Neural progenitor cell (in vitro differentiated cells): ENCODE results near the gene CDC42BPA. TPM values are rescaled to one million over a fixed set of nuclear protein-coding genes. Genes with fewer than 3 reads are reported as not detected.

ENCODE experiments used
- DNase-seq: peaks from one replicate; pipeline ENCODE4 v3.0.0-alpha.2; 2016; ENCODE audit warnings: low spot score
- H2AFZ ChIP-seq: fragments of 200-600 bp; sonication (generic); replicated peaks from 2 replicates; pipeline ENCODE4 v1.6.1; 2016; ENCODE audit warnings: antibody characterized with exemption
- H3F3A ChIP-seq: fragments of 200-600 bp; sonication (generic); 2 replicates; pipeline ENCODE4 v1.6.1; 2016; ENCODE audit warnings: antibody characterized with exemption, low read depth
- H3K27ac ChIP-seq: fragments of 200-600 bp; sonication (generic); 2 replicates; pipeline ENCODE4 v1.5.1; 2016; ENCODE audit warnings: mild to moderate bottlenecking
- H3K27me3 ChIP-seq: fragments of 200-600 bp; sonication (generic); 2 replicates; pipeline ENCODE4 v1.6.1; 2016; ENCODE audit warnings: mild to moderate bottlenecking, moderate library complexity
- H3K36me3 ChIP-seq: fragments of 200-600 bp; sonication (generic); 2 replicates; pipeline ENCODE4 v1.5.1; 2016
- H3K4me1 ChIP-seq: fragments of 200-600 bp; sonication (generic); 2 replicates; pipeline ENCODE4 v1.6.1; 2016; ENCODE audit warnings: mixed run types
- H3K4me2 ChIP-seq: fragments of 200-600 bp; sonication (generic); 2 replicates; pipeline ENCODE4 v1.6.1; 2016
- H3K4me3 ChIP-seq: fragments of 200-600 bp; sonication (generic); 2 replicates; pipeline ENCODE4 v1.5.1; 2016
- H3K79me2 ChIP-seq: fragments of 200-600 bp; sonication (generic); 2 replicates; pipeline ENCODE4 v1.6.1; 2016; ENCODE audit warnings: low read depth
- H3K9ac ChIP-seq: fragments of 200-600 bp; sonication (generic); 2 replicates; pipeline ENCODE4 v1.6.1; 2016
- H3K9me3 ChIP-seq: fragments of 200-600 bp; sonication (generic); 2 replicates; pipeline ENCODE4 v1.5.1; 2016; ENCODE audit warnings: low read depth
- H4K20me1 ChIP-seq: fragments of 200-600 bp; sonication (generic); 2 replicates; pipeline ENCODE4 v1.6.1; 2016; ENCODE audit warnings: low read depth
- H3K27ac Mint-ChIP-seq: 3 replicates; pipeline ENCODE4 v1.8.0; 2021; ENCODE audit warnings: mixed read lengths
- H3K27me3 Mint-ChIP-seq: 2 replicates; pipeline ENCODE4 v1.8.0; 2022; ENCODE audit warnings: low read depth, mild to moderate bottlenecking, inconsistent platforms, moderate library complexity, mixed read lengths; ENCODE audit not compliant: insufficient read depth
- H3K36me3 Mint-ChIP-seq: 3 replicates; pipeline ENCODE4 v1.8.0; 2021; ENCODE audit warnings: mixed read lengths
- H3K4me1 Mint-ChIP-seq: 3 replicates; pipeline ENCODE4 v1.8.0; 2021; ENCODE audit warnings: mixed read lengths
- H3K4me3 Mint-ChIP-seq: 3 replicates; pipeline ENCODE4 v1.8.0; 2021; ENCODE audit warnings: mild to moderate bottlenecking, moderate library complexity, mixed read lengths
- H3K9me3 Mint-ChIP-seq: 3 replicates; pipeline ENCODE4 v1.8.0; 2020; ENCODE audit warnings: mixed read lengths
- EZH2 ChIP-seq: fragments of 200-600 bp; sonication (generic); IDR thresholded peaks from 2 replicates; pipeline ENCODE4 v1.6.1; 2017; ENCODE audit warnings: antibody characterized with exemption, mild to moderate bottlenecking, moderate library complexity
- EZH2phosphoT487 ChIP-seq: fragments of 200-600 bp; sonication (generic); IDR thresholded peaks from 2 replicates; pipeline ENCODE4 v1.6.1; 2017; ENCODE audit warnings: antibody characterized with exemption
- total RNA-seq: library from RNA; depleted of rRNA; stranded (reverse); fragments of >200 nt; gene quantifications from 2 replicates; pipeline ENCODE4 v1.2.3, GENCODE V29; 2015; ENCODE audit warnings: low replicate concordance
- TF ChIP-seq, protein P1 (sequence below): fragments of 200-600 bp; sonication (generic); IDR thresholded peaks from 2 replicates; pipeline ENCODE4 v1.5.1; 2017; ENCODE audit warnings: antibody characterized with exemption, mild to moderate bottlenecking

Gene CDC42BPA
- total RNA-seq, 1 donor from 2014 or later, result 54.7 TPM

DNA sequence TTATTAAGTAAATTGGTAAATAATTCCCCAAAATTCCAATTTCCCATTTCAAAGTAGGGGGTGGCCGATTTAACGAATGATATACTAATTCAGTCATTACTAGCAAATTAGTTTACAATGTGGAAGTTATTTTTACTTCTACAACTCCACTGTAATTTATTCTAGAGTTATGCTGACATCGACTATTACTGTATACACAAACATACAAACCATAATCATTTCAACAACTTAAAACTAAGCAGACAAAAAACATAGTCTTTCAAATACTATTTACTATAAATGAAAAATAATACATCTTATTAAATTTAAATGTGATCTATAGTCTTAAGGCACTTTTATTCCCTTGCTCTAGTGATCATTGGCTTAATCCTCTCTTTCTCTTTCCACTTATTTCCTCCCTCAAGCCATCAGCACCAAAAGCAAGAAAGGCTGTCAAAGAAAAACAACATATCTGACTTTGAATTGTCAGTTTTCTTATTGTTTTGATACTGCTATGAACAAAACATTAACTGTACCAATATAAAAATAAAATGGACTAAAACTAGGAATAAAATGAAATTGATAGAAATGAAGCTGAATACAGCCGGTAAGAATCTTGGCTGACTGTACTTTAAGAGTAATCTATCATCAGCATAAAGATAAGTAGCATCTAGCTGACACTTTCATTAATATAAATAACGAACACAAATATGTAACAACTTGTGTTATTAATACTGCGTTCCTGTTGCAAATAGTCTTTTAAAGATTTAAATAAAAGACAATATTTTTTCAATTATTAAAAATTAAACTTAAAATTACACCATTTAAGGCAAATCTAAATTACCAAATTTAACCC is 4.1 kb downstream of the CDC42BPA start:
- TF ChIP-seq EZH2phosphoT487 (no peak), EZH2 (no peak)
- TF ChIP-seq, protein P1, sequence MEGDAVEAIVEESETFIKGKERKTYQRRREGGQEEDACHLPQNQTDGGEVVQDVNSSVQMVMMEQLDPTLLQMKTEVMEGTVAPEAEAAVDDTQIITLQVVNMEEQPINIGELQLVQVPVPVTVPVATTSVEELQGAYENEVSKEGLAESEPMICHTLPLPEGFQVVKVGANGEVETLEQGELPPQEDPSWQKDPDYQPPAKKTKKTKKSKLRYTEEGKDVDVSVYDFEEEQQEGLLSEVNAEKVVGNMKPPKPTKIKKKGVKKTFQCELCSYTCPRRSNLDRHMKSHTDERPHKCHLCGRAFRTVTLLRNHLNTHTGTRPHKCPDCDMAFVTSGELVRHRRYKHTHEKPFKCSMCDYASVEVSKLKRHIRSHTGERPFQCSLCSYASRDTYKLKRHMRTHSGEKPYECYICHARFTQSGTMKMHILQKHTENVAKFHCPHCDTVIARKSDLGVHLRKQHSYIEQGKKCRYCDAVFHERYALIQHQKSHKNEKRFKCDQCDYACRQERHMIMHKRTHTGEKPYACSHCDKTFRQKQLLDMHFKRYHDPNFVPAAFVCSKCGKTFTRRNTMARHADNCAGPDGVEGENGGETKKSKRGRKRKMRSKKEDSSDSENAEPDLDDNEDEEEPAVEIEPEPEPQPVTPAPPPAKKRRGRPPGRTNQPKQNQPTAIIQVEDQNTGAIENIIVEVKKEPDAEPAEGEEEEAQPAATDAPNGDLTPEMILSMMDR, result no peak
- H3K9me3 ChIP-seq, result no peaks in the 10 kb centered on the region
- no peaks in the 10 kb centered on the region for H3K27me3 ChIP-seq
- peaks cover 17% of the 10 kb centered on the region for H3F3A ChIP-seq
- H3K4me3 ChIP-seq, result peak overlapping the region; percentile 89
- peaks cover 2% of the 10 kb centered on the region for H3K27me3 Mint-ChIP-seq
- H3K4me2 ChIP-seq, result peak overlapping the region; percentile 90
- H3K9ac ChIP-seq, result no peak overlapping the region
- peaks cover 11% of the 10 kb centered on the region for H3K36me3 Mint-ChIP-seq
- H3K4me1 ChIP-seq, result peaks cover 19% of the 10 kb centered on the region
- peak overlapping the region; percentile 97 for H3K4me3 Mint-ChIP-seq
- DNase-seq, result no peak
- H3K9me3 Mint-ChIP-seq, result peaks cover 3% of the 10 kb centered on the region
- H3K36me3 ChIP-seq, result no peaks in the 10 kb centered on the region
- peaks cover 53% of the 10 kb centered on the region for H4K20me1 ChIP-seq
- H3K27ac ChIP-seq, result no peak overlapping the region
- H3K79me2 ChIP-seq, result peaks cover 83% of the 10 kb centered on the region
- H3K27ac Mint-ChIP-seq, result no peak overlapping the region
- H2AFZ ChIP-seq, result no peak overlapping the region
- H3K4me1 Mint-ChIP-seq, result peaks cover 12% of the 10 kb centered on the region

DNA sequence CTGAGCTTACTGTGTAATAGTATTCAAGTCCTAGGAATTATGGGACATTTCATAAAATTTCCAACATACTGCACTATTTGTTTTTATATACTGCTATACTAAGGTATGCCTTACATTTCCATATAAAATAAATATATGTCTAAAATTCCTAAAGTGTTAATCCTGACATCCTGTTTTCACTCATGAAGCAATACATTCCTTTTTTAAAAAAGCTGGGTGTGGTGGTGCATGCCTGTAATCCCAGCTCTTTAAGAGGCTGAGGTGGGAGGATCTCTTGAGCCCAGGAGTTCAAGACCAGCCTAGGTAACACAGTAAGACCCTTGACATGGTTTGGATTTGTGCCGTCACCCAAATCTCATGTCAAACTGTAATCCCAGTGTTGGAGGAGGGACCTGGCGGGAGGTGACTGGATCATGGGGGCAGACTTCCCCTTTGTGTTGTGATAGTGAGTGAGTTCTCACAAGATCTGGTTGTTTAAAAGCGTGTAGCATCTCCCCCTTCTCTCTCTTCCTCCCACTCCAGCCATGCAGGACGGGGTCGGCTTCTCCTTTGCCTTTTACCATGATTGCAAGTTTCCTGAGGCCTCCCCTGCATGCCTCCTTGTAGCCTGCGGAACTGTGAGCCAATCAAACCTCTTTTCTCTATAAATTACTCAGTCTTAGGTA is 5.8 kb downstream of the CDC42BPA start:
- H3K79me2 ChIP-seq, result peaks cover 100% of the 10 kb centered on the region
- no peak for DNase-seq
- H3K36me3 Mint-ChIP-seq, result peaks cover 11% of the 10 kb centered on the region
- H2AFZ ChIP-seq, result no peak overlapping the region
- peaks cover under 1% of the 10 kb centered on the region for H3K27me3 Mint-ChIP-seq
- peaks cover 17% of the 10 kb centered on the region for H3K4me1 ChIP-seq
- H3K9me3 Mint-ChIP-seq, result peaks cover 3% of the 10 kb centered on the region
- no peak overlapping the region for H3K27ac ChIP-seq
- no peak overlapping the region for H3K4me3 ChIP-seq
- TF ChIP-seq, protein P1, result no peak
- TF ChIP-seq EZH2phosphoT487 (no peak), EZH2 (no peak)
- no peak overlapping the region for H3K27ac Mint-ChIP-seq
- peaks cover 53% of the 10 kb centered on the region for H4K20me1 ChIP-seq
- H3K4me2 ChIP-seq, result no peak overlapping the region
- H3K4me3 Mint-ChIP-seq, result no peak overlapping the region
- H3K9ac ChIP-seq, result no peak overlapping the region
- H3F3A ChIP-seq, result peaks cover 2% of the 10 kb centered on the region
- no peaks in the 10 kb centered on the region for H3K9me3 ChIP-seq
- H3K36me3 ChIP-seq, result no peaks in the 10 kb centered on the region
- peaks cover 13% of the 10 kb centered on the region for H3K4me1 Mint-ChIP-seq
- H3K27me3 ChIP-seq, result no peaks in the 10 kb centered on the region

DNA sequence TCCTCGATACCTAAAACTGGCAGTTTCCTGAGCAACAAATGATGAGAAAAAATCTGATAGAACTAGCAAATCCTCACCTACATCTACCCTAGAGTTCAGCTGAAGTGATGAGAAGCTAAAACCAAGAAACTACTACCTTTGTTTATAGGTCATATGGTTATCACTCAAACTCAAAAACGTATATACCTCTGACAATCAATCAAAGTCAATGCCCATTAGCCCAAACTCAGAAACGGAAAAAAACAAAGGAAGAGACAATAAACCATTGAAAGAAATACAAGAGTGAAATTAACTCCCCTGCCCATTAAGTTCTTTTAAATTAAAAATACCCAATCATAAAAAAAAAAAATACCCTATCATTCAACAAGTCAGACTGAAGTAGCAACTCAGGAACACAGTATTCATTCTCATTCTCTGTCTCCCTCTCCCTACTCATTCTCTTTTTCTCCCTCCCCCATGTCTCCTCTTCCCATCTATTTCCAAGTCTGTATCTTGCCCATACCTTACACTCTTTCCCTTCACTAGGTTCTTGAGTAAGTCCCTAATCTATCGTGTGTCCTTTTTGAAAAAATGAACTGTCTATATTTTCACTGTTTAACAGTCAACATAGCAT is 6.8 kb downstream of the CDC42BPA start:
- peaks cover 100% of the 10 kb centered on the region for H3K79me2 ChIP-seq
- no peak overlapping the region for H3K27ac Mint-ChIP-seq
- no peaks in the 10 kb centered on the region for H3F3A ChIP-seq
- TF ChIP-seq, protein P1, result no peak
- TF ChIP-seq EZH2 (no peak), EZH2phosphoT487 (no peak)
- no peak for DNase-seq
- H3K4me3 ChIP-seq, result no peak overlapping the region
- H3K36me3 Mint-ChIP-seq, result peaks cover 13% of the 10 kb centered on the region
- peaks cover 53% of the 10 kb centered on the region for H4K20me1 ChIP-seq
- H3K9me3 ChIP-seq, result no peaks in the 10 kb centered on the region
- peaks cover 17% of the 10 kb centered on the region for H3K4me1 ChIP-seq
- peaks cover 13% of the 10 kb centered on the region for H3K4me1 Mint-ChIP-seq
- no peaks in the 10 kb centered on the region for H3K27me3 Mint-ChIP-seq
- no peak overlapping the region for H3K4me3 Mint-ChIP-seq
- no peak overlapping the region for H3K4me2 ChIP-seq
- H3K27me3 ChIP-seq, result no peaks in the 10 kb centered on the region
- H3K36me3 ChIP-seq, result no peaks in the 10 kb centered on the region
- H3K9me3 Mint-ChIP-seq, result peaks cover 5% of the 10 kb centered on the region
- no peak overlapping the region for H3K27ac ChIP-seq
- H3K9ac ChIP-seq, result no peak overlapping the region
- H2AFZ ChIP-seq, result no peak overlapping the region
